HG03103 (cell line): Measurements from ENCODE around the gene DOK3.
"Not testable (repeated sequence)": the region's sequence is repeated elsewhere in the genome, so short reads cannot be mapped to it uniquely, and the experiment has no call there.

Experiments used
- ATAC-seq: cut with Tn5 transposase; IDR thresholded peaks from one replicate; pipeline ENCODE4 v1.9.1; 2021; ENCODE audit warnings: low read depth; ENCODE audit not compliant: unreplicated experiment

The DOK3 gene

DNA sequence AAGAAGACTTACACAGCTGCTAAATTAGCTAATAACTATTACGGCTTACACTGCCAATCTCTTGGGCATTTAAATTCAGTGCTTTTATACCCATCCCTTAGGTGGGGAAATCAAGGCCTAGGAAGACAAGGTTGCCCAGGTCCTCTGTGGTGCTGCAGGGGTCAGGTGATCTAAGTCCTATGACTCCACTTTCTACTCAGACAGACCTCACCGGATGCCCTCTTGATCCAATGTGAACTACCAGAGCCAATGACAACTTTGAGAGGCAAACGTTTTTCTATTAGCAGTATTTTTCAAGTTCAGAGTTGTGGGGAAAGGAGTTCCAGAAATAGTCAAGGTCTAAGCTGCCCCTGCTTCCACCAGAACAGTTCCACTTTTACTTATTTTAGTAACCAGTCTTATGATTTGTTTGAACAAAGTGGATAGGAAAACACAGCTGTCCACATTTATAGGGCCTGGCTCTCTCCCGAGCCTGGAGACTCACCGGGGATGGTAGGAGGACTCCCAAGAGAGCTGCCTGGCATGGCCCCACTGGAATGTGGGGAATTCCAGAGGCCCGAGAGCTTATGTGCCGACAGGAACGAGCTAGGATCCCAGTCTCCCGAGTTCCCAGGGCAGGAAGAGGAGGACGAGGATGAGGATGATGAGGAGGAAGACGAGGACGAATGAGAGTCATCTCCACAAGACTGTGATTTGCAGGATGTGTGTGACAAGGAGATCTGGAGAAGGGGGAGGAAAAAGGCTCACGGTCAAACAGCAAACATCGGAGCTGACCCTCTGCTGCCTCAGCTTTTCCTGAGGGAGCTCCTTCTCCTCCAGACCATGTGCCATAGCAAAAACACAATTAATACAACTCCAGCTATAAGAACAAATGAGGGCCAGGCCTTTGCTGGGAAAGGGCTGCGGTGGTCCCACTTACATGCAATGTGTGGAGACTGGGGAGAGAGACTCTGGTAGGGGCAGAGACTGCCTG is 28.0 kb upstream of the DOK3 start:
- ATAC-seq, result no peak

DNA sequence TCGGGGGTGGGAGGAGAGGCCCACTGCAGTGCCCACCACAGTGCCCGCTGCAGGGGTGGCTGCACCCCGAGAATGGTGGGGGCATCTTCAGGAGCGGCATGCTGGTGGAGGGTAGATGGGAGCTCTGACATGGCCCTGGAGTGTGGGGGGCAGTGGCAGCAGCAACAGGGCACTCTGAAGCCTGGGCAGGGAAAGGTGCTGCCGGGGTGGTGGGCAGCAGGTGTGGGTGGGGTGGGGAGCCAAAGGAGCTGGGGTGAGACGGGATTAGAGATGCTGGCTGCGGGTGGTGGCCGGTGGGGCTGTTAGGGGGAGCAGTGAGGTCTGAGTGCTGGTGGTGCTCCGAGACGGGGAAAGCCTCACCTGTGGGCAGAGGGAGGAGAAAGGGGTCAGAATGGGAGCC is 26.8 kb upstream of the DOK3 start:
- no peak for ATAC-seq

DNA sequence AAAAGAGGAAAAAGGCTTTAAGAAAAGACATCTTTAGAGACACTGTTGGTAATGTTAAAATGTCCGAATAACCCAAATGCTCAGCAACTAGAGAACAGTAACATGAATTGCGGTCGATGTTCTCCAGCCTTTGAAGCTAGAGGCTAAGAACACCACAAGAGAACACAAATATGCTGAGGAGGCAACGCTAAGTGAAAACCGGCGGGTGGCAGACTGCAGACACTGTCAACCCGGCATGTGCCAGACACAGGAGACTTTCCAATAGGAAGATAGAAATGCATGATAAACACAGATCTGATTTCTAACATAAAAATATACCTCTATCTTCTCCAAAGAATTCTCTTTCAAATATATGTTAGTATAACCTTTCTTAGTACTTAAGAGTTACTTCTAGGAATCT is 25.5 kb upstream of the DOK3 start:
- ATAC-seq, result no peak

DNA sequence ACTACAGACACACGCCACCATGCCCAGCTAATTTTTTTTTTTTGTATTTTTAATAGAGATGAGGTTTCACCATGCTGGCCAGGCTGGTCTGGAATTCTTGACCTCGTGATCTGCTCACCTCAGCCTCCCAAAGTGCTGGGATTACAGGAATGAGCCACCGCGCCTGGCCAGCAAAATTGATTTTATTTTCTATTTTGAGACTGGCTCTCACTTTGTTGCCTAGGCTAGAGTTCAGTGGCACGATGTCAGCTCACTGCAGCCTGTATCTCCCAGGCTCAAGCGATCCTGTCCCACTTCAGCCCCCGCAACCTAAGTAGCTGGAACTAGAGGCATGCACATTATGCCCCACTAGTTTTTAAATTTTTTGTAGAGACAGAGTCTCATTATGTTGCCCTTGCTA is 24.8 kb upstream of the DOK3 start:
- ATAC-seq, result not testable (repeated sequence)

DNA sequence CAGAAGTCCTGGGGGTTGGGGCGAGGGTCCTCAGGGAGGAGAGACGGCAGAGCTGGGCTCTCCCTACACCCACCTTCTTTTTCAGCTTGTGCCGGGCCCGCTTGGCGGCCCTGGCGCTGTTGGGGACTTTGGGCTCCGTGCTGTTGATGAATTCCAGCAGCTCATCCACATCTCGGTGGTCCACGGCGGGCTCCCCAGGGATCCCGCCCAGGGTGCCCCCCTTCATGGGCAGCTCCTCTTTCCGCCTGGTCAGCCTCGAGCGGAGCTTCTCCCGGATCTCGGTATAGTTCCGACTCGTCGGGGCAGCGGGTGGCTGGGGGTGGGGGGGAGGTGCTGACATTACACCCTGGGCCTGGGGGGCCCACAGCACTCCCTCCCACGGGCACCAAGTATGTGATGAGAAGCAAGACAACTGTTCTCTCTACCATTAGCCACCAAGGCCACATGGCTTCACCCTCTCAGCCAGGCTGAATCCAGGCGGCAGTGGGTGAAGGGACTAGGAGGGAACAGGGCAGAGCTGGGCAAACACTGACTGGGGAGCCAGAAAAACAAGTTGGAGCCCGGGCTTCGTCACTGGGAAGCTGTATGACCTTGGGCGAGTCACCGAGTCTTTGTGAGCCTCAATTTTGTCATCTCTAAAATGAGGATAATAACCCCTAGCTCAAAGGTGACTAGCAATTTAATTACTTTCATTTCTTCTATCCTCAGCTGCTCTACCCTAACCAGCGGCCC is 21.7 kb upstream of the DOK3 start:
- no peak for ATAC-seq

DNA sequence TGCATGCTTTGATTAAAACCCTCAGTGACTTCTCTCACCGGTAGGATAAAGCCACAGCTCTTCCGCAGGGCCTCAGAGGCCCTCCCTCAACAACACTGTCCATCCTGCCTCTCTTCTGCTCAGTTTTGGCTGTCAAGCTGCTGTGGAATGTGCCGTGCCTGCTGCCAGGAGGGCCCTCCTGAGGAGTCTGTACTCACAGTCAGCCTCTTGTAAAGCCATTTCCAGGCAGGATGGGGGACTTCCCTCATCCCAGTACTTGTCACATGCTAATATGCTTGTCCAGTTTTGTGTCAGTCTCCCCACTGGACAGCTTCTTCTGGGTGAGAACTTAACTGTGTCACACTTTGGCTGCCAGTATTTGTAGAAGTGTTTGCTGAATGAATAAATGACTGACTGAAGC is 21.0 kb upstream of the DOK3 start:
- no peak for ATAC-seq

DNA sequence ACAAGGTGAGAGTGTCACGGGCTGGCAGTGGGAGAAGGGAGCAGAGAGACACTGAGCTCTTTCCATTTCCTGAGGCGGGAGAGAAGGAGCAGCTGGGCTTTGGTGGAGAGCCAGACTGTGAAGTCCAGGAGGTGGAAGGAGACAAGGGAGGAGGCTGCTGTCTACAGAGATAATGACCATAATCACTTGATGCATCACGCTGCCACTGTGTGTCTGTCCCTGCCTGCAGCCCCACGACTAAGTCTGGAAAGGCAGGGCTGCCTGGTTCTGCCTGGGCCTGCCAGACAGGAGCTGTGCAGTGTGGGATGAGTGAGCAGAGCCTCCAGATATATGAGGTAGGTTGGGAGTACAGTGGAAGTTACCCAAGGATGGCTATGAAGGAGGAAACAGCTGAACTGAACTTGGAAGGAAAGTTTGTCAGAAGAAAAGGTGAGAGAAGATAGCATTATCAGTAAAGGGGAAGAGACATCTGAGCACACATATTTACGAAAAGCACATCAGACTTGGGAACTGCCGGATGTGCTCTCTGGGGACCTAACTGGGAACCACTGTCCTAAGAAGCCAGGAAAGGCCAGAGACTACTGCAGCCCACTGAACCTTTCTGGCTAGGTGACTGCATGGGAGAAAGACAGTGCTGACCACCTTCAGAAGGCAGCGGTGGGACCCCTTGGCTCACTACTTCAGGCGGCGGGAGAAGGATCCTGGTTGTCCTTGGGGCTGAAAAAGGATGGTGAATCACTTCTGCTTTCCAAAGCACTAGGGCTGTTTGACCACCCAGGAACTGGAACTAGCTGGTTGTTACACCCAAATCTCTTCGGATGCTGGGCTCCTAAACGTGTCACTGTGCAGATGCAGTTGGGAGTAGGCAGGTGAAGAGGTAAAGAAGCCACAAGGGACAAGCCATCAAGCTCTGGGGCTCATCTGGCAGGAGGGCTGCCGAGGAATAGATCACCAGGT is 19.9 kb upstream of the DOK3 start:
- no peak for ATAC-seq

DNA sequence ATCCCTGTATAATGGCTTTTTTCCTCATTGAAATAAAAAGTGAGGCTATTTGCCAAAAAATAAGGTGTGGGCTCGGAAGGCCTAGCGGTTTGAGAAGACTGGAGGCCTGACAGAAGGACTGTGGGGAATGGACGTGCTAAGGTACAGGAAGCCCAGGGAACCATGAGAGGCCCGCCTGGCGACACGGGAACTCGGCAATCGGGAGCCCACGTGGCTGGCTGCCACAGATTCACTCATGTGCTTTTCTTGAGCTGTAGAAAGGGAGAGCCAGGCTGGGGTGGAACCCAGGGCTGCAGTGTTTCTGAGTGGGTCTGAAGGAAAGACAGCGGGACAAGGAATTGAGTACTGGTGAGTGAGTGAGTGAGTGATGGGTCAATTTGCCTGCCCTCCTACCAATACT is 19.0 kb upstream of the DOK3 start:
- ATAC-seq, result no peak

DNA sequence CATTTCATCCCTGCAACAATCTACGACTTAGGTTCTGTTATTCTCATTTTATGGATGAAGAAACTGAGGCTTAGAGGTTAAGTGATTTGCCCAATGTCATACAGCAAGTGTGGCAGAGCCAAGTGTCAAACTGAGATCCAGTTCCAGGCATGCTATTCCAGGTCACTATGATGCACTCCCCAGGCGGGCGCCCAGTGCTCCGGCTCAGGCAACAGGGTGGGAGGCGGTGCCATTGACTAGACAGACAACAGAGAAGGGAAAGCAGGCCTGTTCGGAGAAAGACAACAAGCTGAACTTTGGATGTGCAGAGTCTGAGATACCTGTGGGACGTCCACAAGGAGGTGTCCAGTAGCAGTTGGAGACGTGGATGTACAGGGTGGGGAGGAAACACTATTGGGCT is 18.0 kb upstream of the DOK3 start:
- no peak for ATAC-seq

DNA sequence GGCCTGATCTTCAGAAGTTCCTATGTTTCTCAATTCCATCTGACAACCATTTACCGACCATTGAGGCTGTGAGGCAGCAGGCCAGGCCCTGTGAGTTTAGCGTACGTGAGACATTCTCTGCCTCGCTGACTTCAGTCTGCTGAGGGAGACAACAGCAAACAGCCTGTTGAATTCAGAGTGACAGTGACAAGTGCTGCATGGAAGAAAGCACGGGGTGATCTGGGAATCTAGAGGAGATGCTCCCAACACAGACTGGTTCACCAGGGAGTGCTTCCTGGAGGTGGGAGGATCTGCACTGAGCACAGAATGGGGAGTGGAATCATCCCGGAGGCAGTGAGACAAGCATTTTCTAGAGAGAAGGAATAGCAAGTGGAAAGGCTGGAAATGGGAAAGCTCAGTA is 17.2 kb upstream of the DOK3 start:
- no peak for ATAC-seq

DNA sequence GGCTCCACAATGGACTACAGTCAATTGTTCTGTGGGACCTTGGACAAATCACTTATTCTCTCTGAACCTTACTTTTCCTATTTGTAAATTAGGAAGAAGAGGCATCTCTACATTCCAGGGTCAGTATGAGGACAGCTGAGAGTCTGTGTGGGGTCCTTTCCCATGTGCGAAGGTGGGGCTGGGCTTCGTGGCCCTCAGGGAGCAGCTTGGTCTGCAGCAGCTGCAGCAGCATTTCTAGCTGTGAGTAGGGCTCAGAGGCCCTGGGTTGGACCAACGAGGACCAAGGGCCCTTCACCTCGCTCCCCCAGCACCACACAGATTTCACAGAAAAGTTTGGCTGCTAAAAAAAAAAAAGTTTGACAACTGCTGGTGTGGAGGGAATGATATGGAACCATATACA is 16.6 kb upstream of the DOK3 start:
- no peak for ATAC-seq

DNA sequence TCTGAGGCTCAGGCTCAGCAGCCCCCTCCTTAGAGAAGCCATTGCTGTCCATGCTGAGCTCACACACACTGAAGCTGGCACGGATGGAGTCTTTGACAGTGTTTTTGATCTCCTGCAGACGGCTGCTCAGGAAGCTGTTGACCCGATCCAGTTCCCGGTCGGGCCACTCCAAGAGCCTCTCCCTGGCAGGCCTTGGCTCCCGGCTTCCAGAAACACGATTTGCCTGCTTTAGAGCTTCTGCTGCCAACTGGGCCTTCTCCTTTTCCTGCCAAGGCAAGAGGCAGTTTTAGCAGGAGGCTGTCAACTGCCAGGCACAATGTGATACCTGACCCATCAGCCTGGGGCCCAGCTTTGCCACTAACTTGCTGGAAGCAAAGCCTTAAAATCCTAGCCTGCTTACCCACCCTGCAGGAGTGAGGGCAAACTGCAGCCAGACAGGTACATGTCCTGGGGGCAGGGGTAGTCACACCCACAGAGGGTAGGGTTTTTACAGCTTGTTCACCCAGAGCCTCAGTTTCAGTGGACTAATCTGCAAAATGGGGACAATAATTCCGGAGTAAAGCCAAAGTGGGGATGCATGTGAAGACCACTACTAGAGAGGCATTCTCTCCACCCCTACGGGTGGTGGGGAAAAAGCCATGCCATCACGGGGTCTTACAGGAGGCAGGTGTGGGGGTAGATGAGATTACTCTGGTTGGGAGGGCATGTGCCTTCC is 15.5 kb upstream of the DOK3 start:
- no peak for ATAC-seq

DNA sequence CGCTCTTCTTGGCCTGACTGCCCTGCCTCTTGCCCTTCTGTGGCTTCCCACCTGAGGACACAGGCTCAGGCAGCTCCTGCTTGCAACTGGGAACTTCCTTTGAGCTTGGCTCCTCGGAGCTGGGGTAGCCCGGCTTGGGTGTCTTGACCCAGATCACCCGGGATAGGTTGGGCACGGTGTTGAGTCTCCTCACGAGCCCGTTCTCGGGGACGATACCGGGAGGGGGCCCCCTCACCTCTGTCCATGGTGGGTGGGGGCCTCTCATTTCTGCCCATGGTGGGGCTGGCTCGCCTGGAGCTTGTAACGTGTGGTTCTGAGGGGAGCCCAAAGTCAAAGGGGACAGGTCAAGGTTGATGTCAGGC is 14.9 kb upstream of the DOK3 start:
- no peak for ATAC-seq

DNA sequence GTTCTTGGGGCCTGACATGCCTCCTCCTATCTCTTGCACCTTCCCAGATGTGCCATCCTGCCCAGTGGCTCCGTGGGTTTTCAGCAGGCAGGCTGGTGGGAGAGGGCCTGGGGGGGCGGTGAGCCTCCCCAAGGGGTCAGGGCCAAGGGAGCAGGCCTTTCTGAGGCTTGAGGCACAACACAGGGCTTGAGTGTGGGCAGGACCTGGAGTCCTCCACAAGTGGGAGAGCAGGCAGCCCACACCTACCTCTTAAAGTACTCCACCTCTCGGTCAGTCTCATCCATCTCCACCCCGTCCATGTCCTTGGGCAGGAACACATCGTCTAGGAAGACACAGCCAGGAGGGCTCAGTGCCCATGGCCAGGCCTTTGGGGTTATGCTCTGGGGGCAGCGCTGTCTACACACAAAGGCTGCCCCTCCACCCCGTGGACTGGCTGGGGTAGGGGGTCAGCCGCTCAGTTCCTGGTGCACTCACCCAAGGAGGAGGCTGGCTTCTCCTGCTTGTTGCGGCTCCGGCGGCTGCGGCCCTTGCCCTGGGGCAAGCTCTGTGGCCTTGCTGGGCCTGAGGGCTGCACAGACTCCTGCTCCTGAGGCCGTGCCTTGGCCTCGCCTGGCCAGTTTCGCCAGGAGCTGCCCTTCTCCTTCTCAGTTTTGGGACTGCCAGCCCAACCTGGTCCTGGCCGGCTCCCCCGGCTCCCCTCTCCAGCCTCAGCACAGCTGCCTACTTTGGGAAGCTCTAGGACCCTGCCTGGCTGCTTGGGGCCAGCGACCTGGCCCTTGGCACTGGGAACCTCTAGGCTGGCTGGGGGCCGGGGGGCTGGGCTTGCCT is 14.3 kb upstream of the DOK3 start:
- no peak for ATAC-seq

DNA sequence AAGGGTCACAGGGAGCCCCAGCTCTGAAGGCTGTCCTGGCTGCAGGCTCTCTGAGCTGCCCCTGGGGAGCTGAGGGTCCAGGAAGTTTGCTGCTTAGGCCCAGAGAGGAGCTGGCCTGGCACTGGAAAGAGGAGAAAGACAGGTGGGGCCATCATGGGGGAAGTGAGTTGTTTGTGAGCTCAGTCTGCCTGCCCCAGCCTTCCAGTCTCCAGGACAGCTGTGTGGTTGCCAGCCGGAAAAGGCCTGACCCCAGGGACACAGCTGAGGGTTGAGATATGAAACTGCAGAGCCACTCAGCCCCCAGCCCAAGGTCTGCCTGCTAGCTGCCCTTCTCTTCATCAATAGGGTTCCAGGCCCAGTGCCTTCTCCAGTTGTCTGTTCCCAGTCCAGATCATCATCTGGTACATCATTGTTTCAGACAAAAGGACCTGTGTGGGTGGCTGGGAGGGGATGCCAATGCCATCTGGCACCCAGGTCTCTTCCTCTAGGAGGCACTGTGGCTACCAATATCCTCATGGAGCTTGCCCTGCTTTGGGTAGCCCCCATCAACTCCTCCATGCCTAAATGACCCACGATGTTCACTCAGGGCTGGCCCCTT is 11.4 kb upstream of the DOK3 start:
- ATAC-seq, result no peak

DNA sequence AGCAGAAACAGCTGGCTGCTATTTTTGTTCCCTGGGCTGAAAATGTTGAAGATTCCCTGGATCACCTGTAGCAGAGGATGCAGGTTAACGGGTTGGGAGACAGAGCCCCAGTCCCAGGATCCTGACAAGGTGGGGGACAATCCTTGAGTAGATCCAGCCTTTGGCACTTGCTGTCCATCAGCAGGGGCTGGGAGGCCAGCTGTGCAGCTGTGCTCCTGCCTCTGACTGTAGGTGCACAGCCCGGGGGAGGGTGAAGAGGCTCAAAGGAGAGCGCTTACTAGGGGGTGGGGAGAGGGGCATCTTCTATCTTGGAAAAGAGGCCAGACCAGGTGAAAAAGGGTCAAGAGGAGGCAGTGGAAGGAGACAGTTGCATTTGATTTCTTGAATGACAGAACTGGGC is 10.6 kb upstream of the DOK3 start:
- no peak for ATAC-seq

DNA sequence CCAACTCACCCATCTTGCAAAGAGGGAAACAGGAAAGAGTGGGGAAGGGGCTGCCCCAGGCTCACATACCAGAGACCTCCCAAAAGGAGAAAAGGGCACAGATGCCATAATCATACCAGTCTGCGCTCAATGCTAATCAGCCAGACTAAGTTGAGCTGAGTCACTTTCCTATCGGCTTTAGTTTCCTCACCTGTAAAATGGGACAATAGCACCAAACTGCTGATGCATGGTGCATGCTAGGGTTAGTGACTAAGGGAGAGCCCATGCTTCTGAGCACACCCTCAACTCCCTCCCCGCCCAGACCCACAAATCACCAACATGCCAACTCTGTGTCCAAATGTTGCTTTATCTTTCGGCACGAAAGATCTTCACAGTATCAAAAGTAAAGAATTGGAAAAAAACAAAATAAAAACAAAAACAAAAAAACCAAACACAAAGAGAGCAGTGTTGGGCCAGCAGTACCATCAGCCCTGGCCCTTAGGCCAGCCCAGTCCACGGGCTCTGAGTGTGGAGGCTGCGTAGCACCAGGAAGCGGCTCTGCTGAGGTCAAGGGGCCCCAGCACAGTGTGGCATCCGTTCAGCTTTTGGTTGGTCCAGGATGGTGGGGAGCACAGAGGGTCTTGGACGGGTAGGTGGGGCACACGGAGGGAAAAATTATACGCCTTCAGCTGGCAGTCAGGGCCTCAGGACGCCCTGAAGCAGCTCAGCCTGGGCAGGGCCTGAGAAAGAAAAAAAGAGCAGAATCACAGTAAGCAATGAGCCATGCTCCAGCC is 10.0 kb upstream of the DOK3 start:
- ATAC-seq, result no peak
